HG02943 (cell line): Measurements from ENCODE around the gene PAX8.

Experiments
- ATAC-seq: cut with Tn5 transposase; IDR thresholded peaks from one replicate; pipeline ENCODE4 v1.9.1; 2021; ENCODE audit warnings: mild to moderate bottlenecking, low read depth, moderate library complexity; ENCODE audit not compliant: unreplicated experiment

The PAX8 gene

DNA sequence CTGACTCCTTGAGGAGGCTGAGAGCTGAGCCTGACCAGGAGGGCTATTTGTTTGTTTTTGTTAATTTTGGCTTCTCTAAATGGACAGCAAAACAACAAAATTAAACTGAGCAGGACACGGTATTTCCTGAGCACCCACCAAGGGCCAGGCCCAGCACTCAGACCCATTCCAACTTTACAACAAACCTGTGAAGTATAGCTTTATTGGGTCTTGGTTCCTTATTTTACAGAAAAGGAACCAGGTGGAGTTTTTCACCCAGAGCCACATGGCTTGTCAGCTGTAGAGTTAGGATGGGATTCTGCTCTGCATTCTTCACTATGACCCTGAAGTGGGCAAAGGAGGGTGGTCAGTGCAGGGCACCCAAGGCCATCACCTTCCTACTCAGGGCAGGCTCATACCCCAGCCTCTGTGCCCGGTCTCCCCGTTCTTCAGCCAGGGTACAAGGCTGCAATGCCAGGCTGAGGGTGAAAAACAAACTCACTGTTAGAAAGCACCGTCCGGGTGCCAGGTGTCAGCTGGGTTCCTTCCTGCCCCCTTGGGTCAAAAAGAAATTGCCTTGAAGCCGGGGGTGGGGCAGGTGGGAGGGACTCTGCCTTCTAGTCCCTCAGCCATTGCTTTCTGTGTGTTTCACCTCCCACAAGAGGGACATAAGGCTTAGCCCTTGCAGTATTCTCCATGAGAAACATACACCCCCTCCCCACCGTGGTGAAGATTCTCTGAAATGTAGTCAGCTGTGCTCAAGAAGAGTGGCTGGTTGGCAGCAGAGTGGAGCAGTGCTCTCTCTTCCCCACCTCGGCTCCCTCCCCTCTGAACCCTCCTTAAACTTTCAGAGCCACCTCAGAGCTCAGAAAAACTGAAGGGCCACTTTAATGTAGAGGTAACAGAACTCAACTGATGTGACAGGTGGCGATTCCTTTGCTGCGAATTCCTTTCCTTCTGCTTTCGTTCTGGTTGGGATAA lies 102.7 kb downstream of the PAX8 start:
- ATAC-seq, result no peak

GRCh38 chr2:113175042-113175628 lies 103.6 kb downstream of the PAX8 start:
- peak; percentile 68 for ATAC-seq

DNA sequence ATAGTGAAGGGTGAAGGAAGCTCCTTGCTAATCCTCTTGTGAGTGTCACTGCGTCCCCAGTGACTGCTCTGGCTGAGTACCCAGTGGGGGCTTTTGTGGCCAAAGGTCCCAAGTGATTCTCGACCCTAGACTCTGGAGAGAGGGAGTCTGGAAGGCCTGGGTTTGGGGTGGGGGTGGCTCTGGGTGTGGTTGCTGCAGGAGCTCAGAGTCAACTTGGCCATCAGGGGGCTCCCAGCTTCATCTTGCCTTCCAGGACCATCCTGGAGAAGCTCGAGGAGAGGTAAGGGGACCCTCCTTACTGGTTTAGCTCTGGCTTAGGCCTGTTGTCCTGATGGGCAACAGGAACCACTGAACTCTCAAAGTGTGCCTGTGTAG lies 104.4 kb downstream of the PAX8 start:
- no peak for ATAC-seq

DNA sequence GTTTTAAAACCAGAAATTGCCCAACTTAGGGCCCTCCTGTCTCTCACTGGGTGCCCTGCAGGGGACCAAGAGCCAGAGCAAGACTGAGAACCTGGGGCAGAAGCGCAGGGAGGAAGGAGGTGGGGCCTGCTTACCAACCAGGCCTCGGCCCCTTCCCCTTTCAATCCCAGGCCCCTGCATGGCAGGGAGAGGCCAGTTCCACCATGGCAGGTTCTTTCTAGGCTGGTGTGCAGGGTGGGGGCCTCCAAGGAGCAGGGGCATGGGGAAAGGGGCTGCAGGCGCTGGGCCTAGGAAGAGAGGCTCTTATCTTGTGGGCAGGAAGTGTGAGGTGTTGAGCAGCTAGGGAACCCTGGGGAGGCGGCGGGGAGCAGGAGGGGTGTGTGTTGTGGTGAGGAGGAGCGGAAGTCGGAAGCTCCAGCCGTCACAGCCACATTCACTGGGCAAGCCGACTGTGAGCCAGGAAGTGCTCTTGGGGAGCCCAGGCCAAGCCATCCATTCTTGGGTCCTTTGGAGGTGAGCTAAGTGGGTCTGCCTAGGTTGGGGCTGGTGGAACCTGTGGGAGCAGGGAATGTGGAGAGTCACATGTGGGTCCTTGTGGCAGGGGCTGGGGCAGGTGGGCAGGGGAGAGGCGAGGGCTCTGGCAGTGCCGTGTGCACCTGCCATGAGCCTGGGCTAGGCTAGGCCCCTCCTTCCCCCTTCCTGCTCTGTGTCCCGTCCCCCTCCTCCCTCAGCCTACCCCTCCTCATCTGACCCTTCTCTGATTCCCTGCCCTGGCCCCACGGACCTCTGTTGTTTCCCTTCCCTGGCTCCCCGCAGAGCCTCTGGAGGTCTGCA lies 105.0 kb downstream of the PAX8 start, which contains the start of gene PSD4:
TSS of gene PSD4 (plus strand) at position 430 of the 834 bp plus-strand sequence. CDS start 8,486 bp downstream, outside the sequence.
- peak; percentile 78 for ATAC-seq

GRCh38 chr2:113172721-113173541 lies 105.8 kb downstream of the PAX8 start:
- ATAC-seq, result no peak

- ATAC-seq, result no peak
Observed at GRCh38 chr2:113171334-113172075, 107.2 kb downstream of the PAX8 start.

DNA sequence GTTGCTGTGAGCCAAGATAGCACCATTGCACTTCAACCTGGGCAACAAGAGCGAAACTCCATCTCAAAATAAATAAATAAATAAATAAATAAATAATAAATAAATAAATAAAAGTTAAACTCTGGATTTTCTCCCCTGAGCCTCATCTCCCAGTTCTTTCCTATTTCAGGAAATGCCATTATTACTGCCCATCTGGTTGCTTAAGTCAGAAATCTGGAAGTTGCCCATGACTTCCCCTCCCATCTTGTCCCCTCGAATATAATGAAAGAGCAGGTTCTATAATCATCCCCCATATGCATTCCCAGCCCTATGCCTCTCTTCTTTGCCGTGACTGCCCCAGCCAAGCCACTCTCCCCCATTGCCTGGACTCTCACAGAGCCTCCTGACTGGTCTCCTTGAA lies 109.1 kb downstream of the PAX8 start:
- ATAC-seq, result no peak

GRCh38 chr2:113169002-113169530 lies 109.7 kb downstream of the PAX8 start:
- no peak for ATAC-seq

GRCh38 chr2:113167962-113168340 lies 110.8 kb downstream of the PAX8 start:
- ATAC-seq, result no peak

- no peak for ATAC-seq
Observed at GRCh38 chr2:113167115-113167932, 111.4 kb downstream of the PAX8 start.

- no peak for ATAC-seq
Observed at GRCh38 chr2:113166187-113166645, 112.5 kb downstream of the PAX8 start.
